HCT116 (cell line): ENCODE measurements around the gene GSPT1. TPM values are rescaled to one million over a fixed set of nuclear protein-coding genes. Genes with fewer than 3 reads are reported as not detected.

Experiments used
- ATAC-seq: fragments of 200-7000 bp; cut with Tn5 transposase; 2 replicates; pipeline ENCODE4 v1.9.1; 2020; ENCODE audit warnings: mild to moderate bottlenecking, moderate library complexity
- BruUV-seq: library from RNA; stranded (reverse); fragments of 400-500 nt; replicated peaks from 2 replicates; lab custom pipeline; 2021; lab: Mats Ljungman, UMichigan
- CTCF ChIA-PET: fragments of 300-600 bp; sonication (Branson Sonifier 250); formaldehyde crosslinking; loops from one replicate; lab custom pipeline; 2021; ENCODE audit warnings: antibody characterized with exemption; lab: Charles Lee
- POLR2A ChIA-PET: fragments of 300-600, 350-600 bp; sonication (Branson Sonifier 250); formaldehyde crosslinking; loops from one replicate; lab custom pipeline; 2021; ENCODE audit warnings: antibody characterized with exemption; lab: Charles Lee
- RAD21 ChIA-PET, 2 experiments: fragments of 300-600 bp; sonication (Branson Sonifier 250); formaldehyde crosslinking; loops; one replicate each; lab custom pipeline; 2023; ENCODE audit warnings: low total read pairs in 2 of 2; ENCODE audit not compliant: uncharacterized antibody in 2 of 2, unreplicated experiment in 2 of 2, low non-redundant PET in 1 of 2; lab: Charles Lee
- DNase-seq: peaks from one replicate; pipeline ENCODE4 v3.0.0-alpha.2; 2010; ENCODE audit warnings: low read depth, low spot score
- H2AFZ ChIP-seq: fragments of 200-600 bp; shearing (Covaris generic), sonication (generic); 2 replicates; pipeline ENCODE4 v1.6.1; 2017; ENCODE audit warnings: low read depth, mixed run types, mixed read lengths, antibody characterized with exemption, low read length; ENCODE audit not compliant: poor library complexity, severe bottlenecking
- H3K27ac ChIP-seq: 2 replicates; pipeline ENCODE4 v1.5.1; 2012; ENCODE audit warnings: low read depth, low read length
- H3K27me3 ChIP-seq: fragments of 200-600 bp; sonication (generic); 2 replicates; pipeline ENCODE4 v1.6.1; 2016; ENCODE audit warnings: mixed run types, low read length, mixed read lengths; ENCODE audit not compliant: insufficient read depth
- H3K36me3 ChIP-seq, 2 experiments: fragments of 200-500 bp in 1 of 2; fragments of 200-600 bp in 1 of 2; sonication (Bioruptor generic) in 1 of 2; sonication (generic) in 1 of 2; 2 replicates each; pipeline versions ENCODE4 v1.5.1 to v1.6.1; 2014 to 2016; ENCODE audit warnings: low read length in 2 of 2, inconsistent platforms in 1 of 2, mixed read lengths in 1 of 2, mixed run types in 1 of 2; ENCODE audit not compliant: insufficient read depth in 2 of 2, control insufficient read depth in 1 of 2
- H3K4me1 ChIP-seq, 2 experiments: fragments of 200-600 bp in 1 of 2; sonication (generic) in 1 of 2; 2 replicates each; pipeline versions ENCODE4 v1.5.1 to v1.6.1; 2012 to 2017; ENCODE audit warnings: low read length in 2 of 2, inconsistent platforms in 1 of 2, mild to moderate bottlenecking in 1 of 2, mixed read lengths in 1 of 2, mixed run types in 1 of 2, moderate library complexity in 1 of 2; ENCODE audit not compliant: insufficient read depth in 2 of 2, control insufficient read depth in 1 of 2
- H3K4me2 ChIP-seq: fragments of 200-600 bp; sonication (generic); 2 replicates; pipeline ENCODE4 v1.6.1; 2017; ENCODE audit warnings: mixed run types, low read length, mixed read lengths
- H3K4me3 ChIP-seq, 2 experiments: fragments of 200-600 bp in 1 of 2; sonication (generic) in 1 of 2; replicated peaks in 1 of 2; 2 replicates each; pipeline ENCODE4 v1.5.1; 2011 to 2016; ENCODE audit warnings: low read length in 2 of 2, control low read depth in 1 of 2, low read depth in 1 of 2, mild to moderate bottlenecking in 1 of 2, mixed read lengths in 1 of 2, mixed run types in 1 of 2
- H3K79me2 ChIP-seq: fragments of 200-600 bp; sonication (generic); 2 replicates; pipeline ENCODE4 v1.6.1; 2017; ENCODE audit warnings: mild to moderate bottlenecking, mixed run types, low read length, moderate library complexity, mixed read lengths; ENCODE audit not compliant: insufficient read depth
- H3K9ac ChIP-seq: fragments of 200-600 bp; sonication (generic); 2 replicates; pipeline ENCODE4 v1.6.1; 2016; ENCODE audit warnings: low read length, mixed read lengths
- H3K9me2 ChIP-seq: fragments of 200-600 bp; sonication (generic), shearing (Covaris generic); 2 replicates; pipeline ENCODE4 v1.6.1; 2017; ENCODE audit warnings: mixed run types, mild to moderate bottlenecking, moderate library complexity; ENCODE audit not compliant: insufficient read depth
- H3K9me3 ChIP-seq, 2 experiments: fragments of 200-500 bp in 1 of 2; fragments of 200-600 bp in 1 of 2; sonication (Bioruptor generic) in 1 of 2; sonication (generic) in 1 of 2; 2 replicates each; pipeline ENCODE4 v1.6.1; 2014 to 2017; ENCODE audit warnings: low read length in 2 of 2, mixed read lengths in 2 of 2, inconsistent platforms in 1 of 2, low read depth in 1 of 2, mild to moderate bottlenecking in 1 of 2, mixed run types in 1 of 2, moderate library complexity in 1 of 2; ENCODE audit not compliant: control insufficient read depth in 1 of 2, insufficient read depth in 1 of 2
- H4K20me1 ChIP-seq: fragments of 200-600 bp; sonication (generic), shearing (Covaris generic); 2 replicates; pipeline ENCODE4 v1.6.1; 2017; ENCODE audit warnings: mixed run types, mild to moderate bottlenecking, moderate library complexity; ENCODE audit not compliant: insufficient read depth
- CBX3 ChIP-seq: IDR thresholded peaks from 2 replicates; pipeline ENCODE4 v1.6.1; 2012; ENCODE audit warnings: low read depth
- CEBPB ChIP-seq: IDR thresholded peaks from 2 replicates; pipeline ENCODE4 v1.6.1; 2012; ENCODE audit warnings: low read depth
- ELF1 ChIP-seq: IDR thresholded peaks from 2 replicates; pipeline ENCODE4 v1.6.1; 2012; ENCODE audit warnings: low read depth, borderline replicate concordance
- FOSL1 ChIP-seq: IDR thresholded peaks from 2 replicates; pipeline ENCODE4 v1.6.1; 2012; ENCODE audit warnings: low read depth
- JUND ChIP-seq: IDR thresholded peaks from 2 replicates; pipeline ENCODE4 v1.6.1; 2012
- RAD21 ChIP-seq: IDR thresholded peaks from 2 replicates; pipeline ENCODE4 v1.6.1; 2012; ENCODE audit warnings: low read depth, mild to moderate bottlenecking
- SP1 ChIP-seq: IDR thresholded peaks from 2 replicates; pipeline ENCODE4 v1.6.1; 2012; ENCODE audit warnings: low read depth
- SRF ChIP-seq: IDR thresholded peaks from 2 replicates; pipeline ENCODE4 v1.6.1; 2012; ENCODE audit warnings: low read depth
- TCF7L2 ChIP-seq: IDR thresholded peaks from 2 replicates; pipeline ENCODE4 v1.7.0; 2011; ENCODE audit warnings: borderline replicate concordance, inconsistent platforms; ENCODE audit not compliant: insufficient read depth, insufficient read length; ENCODE audit errors: extremely low read depth
- ZNF274 ChIP-seq: fragments of 200-500 bp; sonication (Bioruptor generic); IDR thresholded peaks from 2 replicates; pipeline ENCODE4 v1.6.1; 2014; ENCODE audit warnings: mild to moderate bottlenecking, low read depth, low read length, inconsistent platforms
- intact Hi-C: fragments of 100-400 bp; cut with micrococcal nuclease; formaldehyde crosslinking; loops from 2 replicates; pipeline ENCODE4 v1.10.0; 2022
- total RNA-seq: library from RNA; stranded (reverse); gene quantifications from one replicate; pipeline ENCODE4 v1.2.1, GENCODE V29; 2021; ENCODE audit not compliant: unreplicated experiment
- TF ChIP-seq, protein P1 (sequence below): IDR thresholded peaks from 2 replicates; pipeline ENCODE4 v1.6.1; 2011; ENCODE audit warnings: mild to moderate bottlenecking, low read length, moderate library complexity; ENCODE audit not compliant: insufficient replicate concordance; ENCODE audit errors: extremely low read depth
- TF ChIP-seq, protein P2 (sequence below): IDR thresholded peaks from 2 replicates; pipeline ENCODE4 v1.6.1; 2012
- TF ChIP-seq, protein P3 (sequence below): IDR thresholded peaks from 2 replicates; pipeline ENCODE4 v1.6.1; 2012
- TF ChIP-seq, protein P4 (sequence below), 3 experiments: fragments of 200-600 bp in 1 of 3; sonication (generic) in 1 of 3; IDR thresholded peaks in 2 of 3; conservative IDR thresholded peaks in 1 of 3; 2 replicates each; pipeline ENCODE4 v1.5.1; 2012 to 2017; ENCODE audit warnings: low read depth in 2 of 3, low read length in 2 of 3, antibody characterized with exemption in 1 of 3, borderline replicate concordance in 1 of 3, control low read depth in 1 of 3, mild to moderate bottlenecking in 1 of 3, mixed read lengths in 1 of 3, mixed run types in 1 of 3, moderate library complexity in 1 of 3; ENCODE audit not compliant: insufficient read depth in 1 of 3

Gene GSPT1
- total RNA-seq, 1 experiment from 2014 or later, result 148 TPM

DNA sequence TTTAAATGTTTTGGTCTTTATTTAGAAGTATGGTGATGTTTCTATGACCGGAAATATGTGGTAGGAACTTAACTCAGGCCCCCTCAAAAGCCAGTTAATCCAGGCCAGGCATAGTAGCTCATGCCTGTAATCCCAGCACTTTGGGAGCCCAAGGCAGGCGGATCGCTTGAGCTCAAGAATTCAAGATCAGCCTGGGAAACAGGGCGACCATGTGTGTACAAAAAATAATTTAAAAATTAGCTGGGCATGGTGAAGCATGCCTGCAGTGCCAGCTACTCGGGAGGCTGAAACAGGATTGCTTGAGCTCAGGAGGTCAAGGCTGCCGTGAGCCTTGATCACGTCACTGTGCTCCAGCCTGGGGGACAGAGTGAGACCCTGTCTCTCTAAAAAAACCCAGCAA is 74.7 kb downstream of the GSPT1 start:
- peaks cover 75 to 84% of the 10 kb centered on the region in 2 experiments for H3K36me3 ChIP-seq
- no TSS peak for BruUV-seq
- no peak overlapping the region for H3K9ac ChIP-seq
- ChIA-PET POLR2A (no interaction called here), CTCF (no interaction called here), RAD21 (no interaction called here)
- no peak overlapping the region for H3K4me3 ChIP-seq
- H3K79me2 ChIP-seq, result peaks cover 66% of the 10 kb centered on the region
- H3K4me1 ChIP-seq, result peaks cover 0 to 7% of the 10 kb centered on the region in 2 experiments; a peak in 2 of 4 replicates
- H3K27ac ChIP-seq, result no peak overlapping the region
- H2AFZ ChIP-seq, result no peak overlapping the region
- H3K27me3 ChIP-seq, result no peaks in the 10 kb centered on the region
- no peak overlapping the region for H3K4me2 ChIP-seq
- peaks cover 25% of the 10 kb centered on the region; the same call in 1 of the 2 replicates for H4K20me1 ChIP-seq
- no peaks in the 10 kb centered on the region for H3K9me2 ChIP-seq
- DNase-seq (no peak), ATAC-seq (no peak)
- intact Hi-C loops, result no loop called here
- H3K9me3 ChIP-seq, result no peaks in the 10 kb centered on the region
- TF ChIP-seq FOSL1, result no peak
- no peak for TF ChIP-seq ZNF274
- no peak for TF ChIP-seq JUND
- TF ChIP-seq, protein P1, sequence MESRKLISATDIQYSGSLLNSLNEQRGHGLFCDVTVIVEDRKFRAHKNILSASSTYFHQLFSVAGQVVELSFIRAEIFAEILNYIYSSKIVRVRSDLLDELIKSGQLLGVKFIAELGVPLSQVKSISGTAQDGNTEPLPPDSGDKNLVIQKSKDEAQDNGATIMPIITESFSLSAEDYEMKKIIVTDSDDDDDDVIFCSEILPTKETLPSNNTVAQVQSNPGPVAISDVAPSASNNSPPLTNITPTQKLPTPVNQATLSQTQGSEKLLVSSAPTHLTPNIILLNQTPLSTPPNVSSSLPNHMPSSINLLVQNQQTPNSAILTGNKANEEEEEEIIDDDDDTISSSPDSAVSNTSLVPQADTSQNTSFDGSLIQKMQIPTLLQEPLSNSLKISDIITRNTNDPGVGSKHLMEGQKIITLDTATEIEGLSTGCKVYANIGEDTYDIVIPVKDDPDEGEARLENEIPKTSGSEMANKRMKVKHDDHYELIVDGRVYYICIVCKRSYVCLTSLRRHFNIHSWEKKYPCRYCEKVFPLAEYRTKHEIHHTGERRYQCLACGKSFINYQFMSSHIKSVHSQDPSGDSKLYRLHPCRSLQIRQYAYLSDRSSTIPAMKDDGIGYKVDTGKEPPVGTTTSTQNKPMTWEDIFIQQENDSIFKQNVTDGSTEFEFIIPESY, result no peak
- no peak for TF ChIP-seq ELF1
- no peak for TF ChIP-seq CEBPB
- TF ChIP-seq CBX3, result no peak
- no peak for TF ChIP-seq TCF7L2
- TF ChIP-seq, protein P2, sequence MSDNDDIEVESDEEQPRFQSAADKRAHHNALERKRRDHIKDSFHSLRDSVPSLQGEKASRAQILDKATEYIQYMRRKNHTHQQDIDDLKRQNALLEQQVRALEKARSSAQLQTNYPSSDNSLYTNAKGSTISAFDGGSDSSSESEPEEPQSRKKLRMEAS, result no peak
- TF ChIP-seq SRF, result no peak
- TF ChIP-seq, protein P3, sequence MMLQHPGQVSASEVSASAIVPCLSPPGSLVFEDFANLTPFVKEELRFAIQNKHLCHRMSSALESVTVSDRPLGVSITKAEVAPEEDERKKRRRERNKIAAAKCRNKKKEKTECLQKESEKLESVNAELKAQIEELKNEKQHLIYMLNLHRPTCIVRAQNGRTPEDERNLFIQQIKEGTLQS, result no peak
- no peak for TF ChIP-seq RAD21
- TF ChIP-seq, protein P4, sequence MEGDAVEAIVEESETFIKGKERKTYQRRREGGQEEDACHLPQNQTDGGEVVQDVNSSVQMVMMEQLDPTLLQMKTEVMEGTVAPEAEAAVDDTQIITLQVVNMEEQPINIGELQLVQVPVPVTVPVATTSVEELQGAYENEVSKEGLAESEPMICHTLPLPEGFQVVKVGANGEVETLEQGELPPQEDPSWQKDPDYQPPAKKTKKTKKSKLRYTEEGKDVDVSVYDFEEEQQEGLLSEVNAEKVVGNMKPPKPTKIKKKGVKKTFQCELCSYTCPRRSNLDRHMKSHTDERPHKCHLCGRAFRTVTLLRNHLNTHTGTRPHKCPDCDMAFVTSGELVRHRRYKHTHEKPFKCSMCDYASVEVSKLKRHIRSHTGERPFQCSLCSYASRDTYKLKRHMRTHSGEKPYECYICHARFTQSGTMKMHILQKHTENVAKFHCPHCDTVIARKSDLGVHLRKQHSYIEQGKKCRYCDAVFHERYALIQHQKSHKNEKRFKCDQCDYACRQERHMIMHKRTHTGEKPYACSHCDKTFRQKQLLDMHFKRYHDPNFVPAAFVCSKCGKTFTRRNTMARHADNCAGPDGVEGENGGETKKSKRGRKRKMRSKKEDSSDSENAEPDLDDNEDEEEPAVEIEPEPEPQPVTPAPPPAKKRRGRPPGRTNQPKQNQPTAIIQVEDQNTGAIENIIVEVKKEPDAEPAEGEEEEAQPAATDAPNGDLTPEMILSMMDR (IDR thresholded peaks at IDR 0.05 in 2 of 3, conservative IDR thresholded peaks at IDR 0.05 in 1 of 3; ENCODE audit: borderline replicate concordance in 1 of 3, insufficient read depth in 1 of 3, low read depth in 2 of 3, low read length in 2 of 3), result no peak
- TF ChIP-seq SP1, result no peak
- TF ChIP-seq, all 23 proteins: peak for 0
